A673 (cell line): Measurements from ENCODE around the gene SLC10A2. TPM values are rescaled to one million over a fixed set of nuclear protein-coding genes. Genes with fewer than 3 reads are reported as not detected.

Experiments
- BruUV-seq: library from RNA; stranded (reverse); fragments of 400-500 nt; replicated peaks from 2 replicates; lab custom pipeline; 2021; lab: Mats Ljungman, UMichigan
- CTCF ChIA-PET: fragments of 300-600 bp; sonication (Branson Sonifier 250); formaldehyde crosslinking; loops from one replicate; lab custom pipeline; 2022; ENCODE audit warnings: antibody characterized with exemption; lab: Charles Lee
- POLR2A ChIA-PET: fragments of 300-600 bp; sonication (Branson Sonifier 250); formaldehyde crosslinking; loops from one replicate; lab custom pipeline; 2022; ENCODE audit warnings: antibody characterized with exemption; ENCODE audit not compliant: low non-redundant PET; lab: Charles Lee
- DNase-seq: peaks from one replicate; pipeline ENCODE4 v3.0.0-alpha.2; 2015; ENCODE audit warnings: low spot score
- H3K27ac ChIP-seq: fragments of 200-600 bp; sonication (generic); 2 replicates; pipeline ENCODE4 v1.5.1; 2016; ENCODE audit warnings: mixed run types, low read depth, mild to moderate bottlenecking, mixed read lengths, antibody characterized with exemption, low read length; ENCODE audit not compliant: poor library complexity, severe bottlenecking
- H3K27me3 ChIP-seq: fragments of 200-600 bp; sonication (generic); replicated peaks from 2 replicates; pipeline ENCODE4 v1.6.1; 2017; ENCODE audit warnings: mixed run types, low read depth, mild to moderate bottlenecking, mixed read lengths, antibody characterized with exemption, low read length; ENCODE audit not compliant: insufficient read depth, poor library complexity
- H3K36me3 ChIP-seq: fragments of 200-600 bp; sonication (generic); 2 replicates; pipeline ENCODE4 v1.6.1; 2016; ENCODE audit warnings: mixed run types, mild to moderate bottlenecking, mixed read lengths, antibody characterized with exemption, low read length; ENCODE audit not compliant: insufficient read depth, poor library complexity, severe bottlenecking
- H3K4me1 ChIP-seq: fragments of 200-600 bp; sonication (generic); 2 replicates; pipeline ENCODE4 v1.6.1; 2017; ENCODE audit warnings: mixed run types, mild to moderate bottlenecking, mixed read lengths, antibody characterized with exemption, low read length; ENCODE audit not compliant: insufficient read depth, poor library complexity, severe bottlenecking
- H3K4me3 ChIP-seq: fragments of 200-600 bp; sonication (generic); 2 replicates; pipeline ENCODE4 v1.5.1; 2016; ENCODE audit warnings: low read depth, mixed run types, mild to moderate bottlenecking, mixed read lengths, low read length; ENCODE audit not compliant: poor library complexity, severe bottlenecking
- H3K9me3 ChIP-seq: fragments of 200-600 bp; sonication (generic); 2 replicates; pipeline ENCODE4 v1.6.1; 2016; ENCODE audit warnings: mixed run types, low read depth, mild to moderate bottlenecking, mixed read lengths, antibody characterized with exemption, low read length; ENCODE audit not compliant: poor library complexity, severe bottlenecking
- CTCF ChIP-seq: fragments of 300-800, 200-600 bp; sonication (generic); conservative IDR thresholded peaks from 2 replicates; pipeline ENCODE4 v1.5.1; 2017; ENCODE audit warnings: low read depth, mild to moderate bottlenecking, antibody characterized with exemption, low read length, moderate library complexity, mixed read lengths
- EZH2 ChIP-seq: fragments of 200-600 bp; sonication (generic); IDR thresholded peaks from 2 replicates; pipeline ENCODE4 v1.6.1; 2017; ENCODE audit warnings: borderline replicate concordance, low read depth, mild to moderate bottlenecking, mixed read lengths, antibody characterized with exemption, low read length; ENCODE audit not compliant: poor library complexity, severe bottlenecking
- intact Hi-C: fragments of 100-400 bp; cut with micrococcal nuclease; formaldehyde crosslinking; loops from one replicate; pipeline ENCODE4 v1.10.0; 2022; ENCODE audit not compliant: unreplicated experiment
- total RNA-seq: library from RNA; stranded (reverse); gene quantifications from 2 replicates; pipeline ENCODE4 v1.2.3, GENCODE V29; 2021

SLC10A2 gene
- total RNA-seq, 1 experiment from 2014 or later = not detected

GRCh38 chr13:103030776-103031175 lies 35.4 kb downstream of the SLC10A2 start:
- intact Hi-C loops = no loop called here
- Histone ChIP-seq H3K36me3 (no peaks in the 10 kb centered on the region), H3K9me3 (no peaks in the 10 kb centered on the region), H3K27ac (no peak overlapping the region), H3K4me1 (no peaks in the 10 kb centered on the region), H3K27me3 (no peaks in the 10 kb centered on the region), H3K4me3 (no peak overlapping the region)
- CTCF ChIA-PET = no interaction called here
- DNase-seq = no peak
- TF ChIP-seq CTCF (no peak), EZH2 (no peak)
- POLR2A ChIA-PET = no interaction called here
- BruUV-seq = no TSS peak

- Histone ChIP-seq H3K27me3 (no peaks in the 10 kb centered on the region), H3K4me3 (no peak overlapping the region), H3K9me3 (no peaks in the 10 kb centered on the region), H3K36me3 (no peaks in the 10 kb centered on the region), H3K4me1 (no peaks in the 10 kb centered on the region), H3K27ac (no peak overlapping the region)
- TF ChIP-seq CTCF (no peak), EZH2 (no peak)
- intact Hi-C loops = no loop called here
- ChIA-PET CTCF (no interaction called here), POLR2A (no interaction called here)
- no peak for DNase-seq
- no TSS peak for BruUV-seq
Measured at GRCh38 chr13:103029798-103030197, 36.4 kb downstream of the SLC10A2 start.

- intact Hi-C loops = no loop called here
- Histone ChIP-seq H3K27me3 (peaks cover 5% of the 10 kb centered on the region), H3K9me3 (no peaks in the 10 kb centered on the region), H3K4me1 (no peaks in the 10 kb centered on the region), H3K36me3 (no peaks in the 10 kb centered on the region), H3K27ac (no peak overlapping the region), H3K4me3 (no peak overlapping the region)
- TF ChIP-seq EZH2 (no peak), CTCF (no peak)
- no peak for DNase-seq
- BruUV-seq = no TSS peak
- ChIA-PET CTCF (no interaction called here), POLR2A (no interaction called here)
Measured at GRCh38 chr13:103022336-103022735, 43.9 kb downstream of the SLC10A2 start.
